ENCODE results near the gene MAPRE3.

DNA sequence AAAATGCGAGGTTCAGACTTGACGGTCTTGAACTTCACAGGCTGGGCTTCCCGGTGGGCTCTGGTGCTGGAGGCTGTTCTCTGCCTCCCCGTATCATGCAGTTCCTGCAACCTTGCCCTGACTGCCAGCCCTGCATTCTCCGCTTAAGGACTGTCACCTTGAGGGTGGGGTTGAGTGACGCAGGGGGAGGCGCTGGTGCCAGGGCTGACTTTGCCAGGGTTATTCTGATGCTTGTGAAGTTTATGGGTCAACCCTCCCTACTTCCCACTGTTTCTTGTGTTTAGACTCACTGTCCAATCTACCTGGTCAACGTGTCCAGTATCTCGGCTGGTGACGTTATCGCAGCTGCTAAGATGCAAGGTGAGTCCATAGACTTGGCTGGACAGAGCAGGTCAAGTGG, 37.5 kb upstream of the MAPRE3 start:
- no peak for TF ChIP-seq POLR2AphosphoS5 (IDR thresholded peaks at IDR 0.05)
- TF ChIP-seq, protein P1, sequence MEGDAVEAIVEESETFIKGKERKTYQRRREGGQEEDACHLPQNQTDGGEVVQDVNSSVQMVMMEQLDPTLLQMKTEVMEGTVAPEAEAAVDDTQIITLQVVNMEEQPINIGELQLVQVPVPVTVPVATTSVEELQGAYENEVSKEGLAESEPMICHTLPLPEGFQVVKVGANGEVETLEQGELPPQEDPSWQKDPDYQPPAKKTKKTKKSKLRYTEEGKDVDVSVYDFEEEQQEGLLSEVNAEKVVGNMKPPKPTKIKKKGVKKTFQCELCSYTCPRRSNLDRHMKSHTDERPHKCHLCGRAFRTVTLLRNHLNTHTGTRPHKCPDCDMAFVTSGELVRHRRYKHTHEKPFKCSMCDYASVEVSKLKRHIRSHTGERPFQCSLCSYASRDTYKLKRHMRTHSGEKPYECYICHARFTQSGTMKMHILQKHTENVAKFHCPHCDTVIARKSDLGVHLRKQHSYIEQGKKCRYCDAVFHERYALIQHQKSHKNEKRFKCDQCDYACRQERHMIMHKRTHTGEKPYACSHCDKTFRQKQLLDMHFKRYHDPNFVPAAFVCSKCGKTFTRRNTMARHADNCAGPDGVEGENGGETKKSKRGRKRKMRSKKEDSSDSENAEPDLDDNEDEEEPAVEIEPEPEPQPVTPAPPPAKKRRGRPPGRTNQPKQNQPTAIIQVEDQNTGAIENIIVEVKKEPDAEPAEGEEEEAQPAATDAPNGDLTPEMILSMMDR (IDR thresholded peaks at IDR 0.05): no peak
